GM18499 (cell line): ENCODE results near the gene GPR17.

ENCODE experiments used
- ATAC-seq: cut with Tn5 transposase; IDR thresholded peaks from one replicate; pipeline ENCODE4 v1.9.1; 2021; ENCODE audit warnings: moderate number of reproducible peaks; ENCODE audit not compliant: insufficient read depth, unreplicated experiment

Gene GPR17

DNA sequence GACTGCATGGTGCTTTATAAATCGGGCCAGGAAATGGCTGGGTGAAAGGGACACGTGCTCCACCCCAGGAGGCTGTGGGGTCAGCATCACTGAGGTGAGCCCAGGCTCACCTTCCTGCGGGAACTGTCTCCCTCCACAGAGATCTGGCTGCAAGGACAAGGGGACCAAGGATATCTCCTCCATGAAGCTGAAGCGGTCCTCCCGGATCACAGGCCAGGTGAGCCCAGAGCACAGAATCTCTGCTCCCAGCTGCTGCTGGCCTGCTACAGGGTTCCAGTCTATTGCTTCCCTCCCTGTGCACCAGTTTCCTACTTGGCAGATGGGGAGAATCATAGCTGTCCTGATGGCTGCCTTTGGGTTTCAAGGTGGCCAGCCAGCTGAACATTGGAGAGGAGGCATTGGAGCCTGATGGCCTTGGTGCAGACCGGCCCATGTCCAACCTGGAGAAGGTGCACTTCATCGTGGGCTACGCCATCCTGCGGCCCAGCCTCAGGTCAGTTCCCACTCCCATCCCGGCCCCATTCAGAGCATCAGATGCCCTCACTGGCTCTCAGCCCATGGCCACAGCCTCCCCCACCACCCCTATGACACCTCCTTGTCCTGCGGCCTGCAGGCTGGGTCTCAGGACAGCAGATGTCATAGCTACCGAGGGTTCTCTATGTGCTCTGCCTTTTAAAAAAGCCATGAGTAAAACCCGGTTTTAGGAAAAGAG, 33.7 kb upstream of the GPR17 start:
- ATAC-seq, result no peak

DNA sequence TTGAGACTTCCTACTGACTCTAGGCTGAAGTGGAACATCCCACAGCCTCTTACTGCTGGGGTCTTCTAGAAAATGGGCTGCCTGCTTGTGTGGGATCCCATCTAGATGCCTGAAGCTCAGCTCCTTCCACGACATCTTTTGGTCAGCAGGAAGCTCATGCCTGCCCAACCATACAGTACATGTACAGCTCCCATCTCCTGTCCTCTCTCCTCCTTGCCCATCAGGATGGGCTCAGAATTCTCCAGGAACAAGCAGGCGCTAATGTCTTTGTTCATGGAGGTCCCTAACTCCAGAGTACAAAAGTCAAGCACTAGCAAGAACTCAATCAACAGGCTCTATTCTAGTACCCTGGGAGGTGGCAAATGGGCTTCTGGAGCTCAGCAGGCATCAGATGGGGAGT, 31.7 kb upstream of the GPR17 start:
- no peak for ATAC-seq

DNA sequence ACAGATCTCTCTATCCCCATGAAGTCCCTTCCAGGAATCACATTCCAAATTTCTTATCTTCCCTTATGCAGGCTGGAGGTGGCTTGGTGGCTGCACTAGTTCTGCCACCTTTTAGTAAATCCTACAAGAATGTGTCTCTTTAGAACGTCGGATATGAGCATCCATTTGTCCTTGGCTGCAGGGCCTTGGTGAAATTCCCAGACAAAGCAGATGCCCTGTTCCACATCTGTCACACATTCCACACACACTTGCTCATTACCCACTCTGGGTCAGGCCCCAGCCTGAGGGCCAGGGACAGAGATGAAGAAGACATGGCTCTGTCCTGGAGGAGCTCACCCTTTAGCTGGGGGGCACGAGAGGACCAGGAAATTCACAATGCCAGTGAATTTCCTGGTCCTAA, 31.2 kb upstream of the GPR17 start:
- no peak for ATAC-seq

DNA sequence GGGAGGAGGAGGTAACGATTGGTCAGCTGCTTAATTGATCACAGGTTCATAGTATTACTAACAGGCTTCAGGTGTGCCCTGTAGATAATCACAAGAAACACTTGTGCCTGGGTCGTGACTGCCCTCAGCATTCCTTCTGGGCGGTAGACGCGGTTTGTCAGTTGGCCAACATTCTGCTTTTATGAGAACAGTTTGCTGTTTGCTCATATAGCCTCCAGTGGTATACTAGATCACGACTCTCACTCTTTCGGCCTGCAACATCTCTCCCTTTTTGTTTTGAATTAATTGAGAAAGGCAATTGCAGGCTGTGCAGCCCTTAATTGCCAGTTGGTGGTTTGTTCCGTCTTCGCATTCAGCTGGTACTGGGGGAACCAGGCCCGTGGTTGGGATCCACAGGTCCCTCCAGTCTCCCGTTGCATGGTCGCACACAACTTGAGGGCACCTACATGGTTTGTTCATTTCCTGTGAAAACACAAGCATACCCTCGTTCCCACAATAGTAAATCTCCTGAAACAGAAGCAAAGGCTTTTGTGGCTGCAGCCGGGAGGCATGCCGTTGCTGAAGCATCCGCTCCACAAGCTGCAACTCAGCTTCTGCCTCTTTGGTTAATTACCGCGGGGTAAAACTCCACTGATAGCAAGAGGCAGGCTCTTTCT, 30.3 kb upstream of the GPR17 start:
- no peak for ATAC-seq

DNA sequence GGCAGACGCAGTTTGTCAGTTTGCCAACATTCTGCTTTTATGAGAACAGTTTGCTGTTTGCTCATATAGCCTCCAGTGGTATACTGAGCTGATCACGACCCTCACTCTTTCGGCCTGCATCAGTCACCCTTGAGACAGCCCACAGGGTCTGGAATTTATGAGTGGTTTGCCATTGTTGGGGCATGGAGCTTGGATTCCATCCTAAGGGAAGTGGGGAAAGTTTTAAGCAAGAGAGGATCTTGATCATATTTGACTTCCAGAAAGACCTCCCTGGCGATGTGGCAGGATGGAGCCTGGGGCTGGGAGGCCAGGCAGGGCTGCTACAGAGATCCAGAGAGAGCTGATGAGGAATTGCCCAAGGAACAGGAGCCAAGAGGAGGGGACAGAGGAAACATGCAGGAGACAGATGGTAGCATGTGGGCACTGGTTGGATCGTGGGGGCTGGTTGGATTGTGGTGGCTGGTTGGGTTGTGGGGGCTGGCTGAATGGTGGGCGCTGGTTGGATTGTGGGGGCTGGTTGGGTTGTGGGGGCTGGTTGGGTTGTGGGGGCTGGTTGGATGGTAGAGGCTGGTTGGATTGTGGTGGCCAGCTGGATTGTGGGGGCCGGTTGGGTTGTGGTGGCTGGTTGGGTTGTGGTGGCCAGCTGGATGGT, 27.3 kb upstream of the GPR17 start:
- ATAC-seq, result no peak

DNA sequence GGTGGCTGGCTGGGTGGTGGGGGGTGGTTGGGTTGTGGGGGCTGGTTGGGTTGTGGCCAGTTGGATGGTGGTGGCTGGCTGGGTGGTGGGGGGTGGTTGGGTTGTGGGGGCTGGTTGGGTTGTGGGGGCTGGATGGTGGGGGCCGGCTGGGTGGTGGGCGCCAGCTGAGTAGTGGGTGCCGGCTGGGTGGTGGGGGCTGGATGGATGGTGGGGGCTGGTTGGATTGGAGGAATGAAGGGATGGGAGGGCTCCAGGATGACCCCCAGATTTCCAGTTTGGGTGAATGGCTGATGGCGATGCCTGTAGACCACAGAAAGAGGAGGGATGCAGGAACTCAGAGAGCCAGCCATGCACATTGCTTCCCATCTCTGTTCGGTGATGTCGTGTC, 26.8 kb upstream of the GPR17 start:
- ATAC-seq, result no peak

DNA sequence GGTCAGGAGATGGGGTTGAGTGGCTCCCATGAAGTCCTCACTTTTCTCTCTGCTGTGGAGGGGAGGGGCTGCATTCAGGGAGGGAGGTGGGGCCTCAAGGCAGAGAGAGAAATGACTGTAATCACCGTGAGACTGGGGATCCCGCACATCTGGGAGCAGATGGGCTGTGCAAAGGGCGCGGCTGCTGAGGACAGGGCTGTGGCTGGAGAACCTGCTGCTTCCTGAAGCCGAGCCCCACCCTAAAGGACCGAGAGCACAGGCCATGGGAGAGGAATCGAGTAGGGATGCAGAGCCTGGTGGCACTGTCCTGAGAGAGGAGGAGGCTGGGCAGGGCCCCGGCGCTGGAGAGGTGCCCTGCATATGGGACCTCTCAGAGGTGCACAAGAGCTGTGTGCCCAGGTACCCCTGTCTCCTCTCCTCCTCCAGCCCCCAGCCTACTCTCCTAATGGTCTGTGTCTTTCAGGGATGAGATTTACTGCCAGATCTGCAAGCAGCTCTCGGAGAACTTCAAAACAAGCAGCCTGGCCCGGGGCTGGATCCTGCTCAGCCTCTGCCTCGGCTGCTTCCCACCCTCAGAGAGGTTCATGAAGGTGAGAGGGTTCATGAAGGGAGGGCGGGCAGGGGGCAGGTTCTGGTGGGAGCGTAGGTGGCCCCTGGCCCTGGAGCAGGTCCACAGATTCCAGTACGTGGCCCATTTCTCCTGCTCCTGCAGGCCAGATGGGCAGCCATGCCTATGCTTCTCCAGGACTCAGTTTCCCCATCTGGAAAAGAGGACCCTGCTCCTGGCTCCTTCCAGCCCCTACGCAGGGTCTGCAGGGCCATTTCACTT, 25.9 kb upstream of the GPR17 start:
- ATAC-seq, result no peak

DNA sequence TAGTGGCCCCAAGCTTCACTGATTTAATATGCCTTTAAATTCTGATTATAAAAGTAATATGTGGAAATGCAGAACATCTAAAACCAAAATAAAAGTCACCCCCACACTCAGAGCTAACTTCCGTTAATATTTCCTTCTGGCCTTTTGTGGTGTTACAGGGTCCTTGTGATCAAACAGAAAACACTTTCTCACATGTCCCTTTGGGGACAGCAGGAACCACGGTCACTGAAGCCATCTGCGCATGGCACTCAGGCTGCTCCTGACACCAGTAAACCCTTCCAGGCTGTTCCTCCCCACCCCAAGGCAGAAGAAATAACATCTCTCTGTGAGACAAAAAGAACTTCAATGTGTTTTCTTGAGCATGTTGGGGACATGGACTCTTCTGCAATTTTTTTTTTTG, 25.1 kb upstream of the GPR17 start:
- no peak for ATAC-seq

DNA sequence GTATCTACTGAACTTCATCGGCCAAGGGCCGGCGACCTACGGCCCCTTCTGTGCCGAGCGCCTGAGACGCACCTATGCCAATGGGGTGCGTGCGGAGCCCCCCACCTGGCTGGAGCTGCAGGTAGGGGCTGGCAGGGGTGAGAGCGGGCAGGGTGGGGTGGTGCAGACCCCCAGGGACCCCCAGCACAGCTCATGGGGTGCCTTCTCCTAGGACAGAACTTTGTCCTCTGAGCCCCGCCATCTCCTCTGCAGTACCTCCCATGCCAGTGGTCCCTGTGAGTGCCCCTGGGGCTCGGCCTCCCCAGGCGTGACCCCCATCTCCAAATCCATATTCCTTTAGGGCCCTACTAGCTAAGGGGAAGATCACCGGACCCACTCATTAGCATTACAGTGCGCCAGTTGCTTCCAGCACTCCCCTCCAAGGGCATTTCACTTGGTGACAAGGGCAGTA, 23.9 kb upstream of the GPR17 start:
- ATAC-seq, result no peak

DNA sequence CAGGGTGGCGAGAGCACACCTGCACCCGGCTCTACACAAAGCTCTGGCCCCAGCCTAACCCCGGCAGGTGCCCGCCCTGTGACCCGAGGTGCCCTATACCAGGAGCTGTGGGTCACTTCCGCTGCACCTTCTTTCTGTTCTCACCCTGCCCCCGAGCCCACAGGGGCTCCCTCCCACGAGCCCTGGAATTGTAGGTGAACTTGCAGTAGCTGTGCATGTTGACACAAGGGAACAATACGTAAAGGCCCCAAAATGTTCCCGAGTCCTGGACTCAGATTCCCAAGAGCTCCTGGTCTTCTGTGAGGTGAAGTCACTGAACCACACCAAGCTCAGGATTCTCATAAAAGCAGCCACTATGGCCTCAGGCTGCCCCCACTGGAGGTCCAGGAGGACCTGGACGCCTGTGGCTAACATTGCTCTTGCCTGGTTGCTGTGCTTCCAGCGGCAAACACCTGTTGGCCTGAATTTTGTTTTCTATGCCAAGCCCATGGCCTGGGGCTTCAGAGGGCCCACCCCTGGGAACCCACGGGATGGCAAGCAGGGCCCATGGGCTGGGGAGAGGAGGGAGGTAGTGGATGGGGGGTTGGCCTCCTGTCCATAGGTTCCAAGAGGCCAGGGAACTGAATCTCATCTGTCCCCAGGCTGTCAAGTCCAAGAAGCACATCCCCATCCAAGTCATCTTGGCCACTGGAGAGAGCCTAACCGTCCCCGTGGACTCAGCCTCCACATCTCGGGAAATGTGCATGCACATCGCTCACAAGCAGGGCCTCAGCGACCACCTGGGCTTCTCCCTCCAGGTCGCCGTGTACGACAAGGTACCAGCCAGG, 23.2 kb upstream of the GPR17 start:
- ATAC-seq, result no peak

DNA sequence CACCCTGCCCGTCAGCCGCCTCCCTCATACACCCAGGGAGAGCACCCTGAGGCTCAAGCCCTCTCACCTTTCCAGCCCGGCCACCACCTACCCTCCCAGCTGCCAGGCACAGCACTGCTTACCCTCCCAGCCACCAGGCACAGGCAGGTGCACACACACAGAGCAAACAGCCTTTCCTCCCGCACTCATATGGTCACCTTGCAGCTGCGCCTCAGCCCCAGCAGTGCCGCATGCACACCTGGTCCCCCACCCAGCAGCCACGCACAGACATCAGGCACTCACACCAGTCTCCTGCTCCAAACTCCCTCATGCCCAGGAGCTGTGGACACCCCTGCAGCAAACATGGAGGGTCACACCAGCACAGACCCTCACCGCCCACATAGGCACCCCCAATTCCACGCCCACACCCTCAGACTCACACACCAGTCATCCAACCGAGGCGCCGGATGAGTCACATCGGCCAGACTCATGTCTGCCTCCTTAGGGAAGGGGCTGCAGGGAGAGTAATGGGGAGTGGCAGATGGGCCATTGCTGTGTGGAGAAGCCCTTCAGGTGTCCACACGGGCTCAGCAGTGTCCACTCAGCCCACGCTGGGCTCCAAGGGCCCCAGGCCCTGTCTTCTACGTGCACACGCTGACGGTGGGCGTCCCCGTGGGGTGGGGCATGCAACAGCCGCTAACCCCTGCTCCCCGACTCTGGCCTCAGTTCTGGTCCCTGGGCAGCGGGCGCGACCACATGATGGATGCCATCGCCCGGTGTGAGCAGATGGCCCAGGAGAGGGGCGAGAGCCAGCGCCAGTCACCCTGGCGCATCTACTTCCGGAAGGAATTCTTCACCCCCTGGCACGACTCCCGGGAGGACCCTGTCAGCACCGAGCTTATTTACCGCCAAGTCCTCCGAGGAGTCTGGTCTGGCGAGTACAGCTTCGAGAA, 22.3 kb upstream of the GPR17 start:
- no peak for ATAC-seq

DNA sequence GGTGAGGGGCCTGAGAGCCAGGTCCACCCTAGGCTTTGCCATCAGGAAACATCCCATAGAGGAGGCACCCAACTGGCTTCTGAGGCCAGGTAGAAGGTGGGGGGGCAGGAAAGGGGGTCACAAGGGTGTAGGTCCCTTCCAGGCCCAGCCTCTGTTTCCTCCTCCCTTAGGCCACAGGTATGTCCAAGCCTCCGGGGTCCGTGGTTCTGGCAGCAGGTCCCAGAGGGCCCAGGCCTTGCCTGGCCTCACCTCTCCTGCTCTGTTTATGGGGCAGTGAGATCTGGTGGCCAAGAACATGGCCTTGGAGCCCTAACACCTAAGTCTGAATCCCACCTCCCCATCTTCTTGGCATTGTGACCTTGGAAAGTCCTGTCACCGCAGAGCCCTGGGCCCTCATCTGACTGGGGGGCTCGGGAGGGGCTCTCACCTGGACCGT, 21.6 kb upstream of the GPR17 start:
- no peak for ATAC-seq

DNA sequence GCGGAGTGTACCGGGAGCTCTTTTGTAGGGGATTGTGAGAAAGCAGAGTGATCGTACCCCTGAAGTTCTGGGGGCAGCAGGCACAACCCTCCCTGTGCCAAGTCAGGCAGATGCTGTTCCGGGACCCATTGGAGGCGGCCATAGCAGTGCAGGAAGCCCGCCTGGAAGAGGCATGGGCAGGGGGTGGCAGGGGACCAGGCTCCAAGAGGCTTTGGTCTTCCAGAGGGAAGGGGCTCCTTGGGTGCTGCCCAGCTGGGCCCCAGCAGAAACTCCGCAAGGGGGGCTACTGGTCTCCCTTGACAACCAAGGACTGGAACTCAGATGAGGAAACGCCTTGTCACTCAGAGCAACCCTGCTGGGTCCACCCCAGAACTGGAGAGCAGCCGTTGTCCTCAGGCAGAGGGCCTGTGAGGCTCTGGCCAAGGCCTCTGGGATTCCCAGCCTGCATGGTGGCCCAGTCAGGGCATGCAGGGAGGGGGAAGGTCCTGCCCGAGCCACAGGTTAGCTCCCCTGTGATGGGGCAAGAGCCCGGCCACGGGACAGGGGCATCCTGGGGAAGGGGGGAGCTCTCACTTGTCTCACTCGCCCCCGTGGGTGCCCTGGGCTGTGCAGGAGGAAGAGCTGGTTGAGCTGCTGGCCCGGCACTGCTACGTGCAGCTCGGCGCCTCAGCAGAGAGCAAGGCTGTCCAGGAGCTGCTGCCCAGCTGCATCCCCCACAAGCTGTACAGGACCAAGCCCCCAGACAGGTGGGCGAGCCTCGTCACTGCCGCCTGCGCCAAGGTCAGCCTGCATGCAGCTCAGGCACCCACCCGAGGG, 21.0 kb upstream of the GPR17 start:
- no peak for ATAC-seq

DNA sequence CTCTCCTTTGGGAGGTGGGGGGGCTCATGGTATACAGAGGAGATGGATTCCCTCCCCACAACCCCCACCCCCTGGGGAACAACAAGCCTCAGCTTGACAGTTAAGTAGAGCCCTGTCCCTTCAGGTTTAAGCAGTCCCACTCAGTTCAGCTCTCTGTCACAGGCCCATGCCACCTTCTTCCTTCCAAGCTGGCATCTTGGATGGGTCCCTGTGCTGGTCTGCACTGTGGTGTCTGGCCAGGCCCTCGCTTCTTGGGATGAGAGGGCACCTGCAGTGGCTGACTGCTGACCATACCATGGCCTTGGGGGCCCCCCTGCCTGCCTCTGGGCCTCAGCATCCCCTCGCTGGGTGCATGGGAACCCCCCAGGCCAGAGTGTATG, 20.4 kb upstream of the GPR17 start:
- no peak for ATAC-seq

DNA sequence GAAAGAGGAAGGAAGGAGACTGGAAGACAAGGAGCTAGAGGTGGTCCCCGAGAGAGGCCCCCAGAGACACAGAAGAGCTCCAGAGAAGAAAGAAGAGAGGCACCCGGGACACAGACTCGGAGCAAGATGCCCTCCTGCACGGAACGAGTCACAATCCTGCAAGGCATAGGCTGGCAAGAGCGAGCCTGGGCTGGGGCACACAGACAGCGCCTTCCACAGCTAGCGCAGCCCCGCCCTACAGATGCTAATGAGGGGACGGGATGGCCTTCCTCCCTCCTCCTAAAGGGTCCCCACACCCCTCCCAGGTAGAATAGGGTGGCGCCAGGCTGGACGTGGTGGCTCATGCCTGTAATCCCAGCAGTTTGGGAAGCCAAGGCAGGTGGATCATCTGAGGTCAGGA, 19.8 kb upstream of the GPR17 start:
- no peak for ATAC-seq

DNA sequence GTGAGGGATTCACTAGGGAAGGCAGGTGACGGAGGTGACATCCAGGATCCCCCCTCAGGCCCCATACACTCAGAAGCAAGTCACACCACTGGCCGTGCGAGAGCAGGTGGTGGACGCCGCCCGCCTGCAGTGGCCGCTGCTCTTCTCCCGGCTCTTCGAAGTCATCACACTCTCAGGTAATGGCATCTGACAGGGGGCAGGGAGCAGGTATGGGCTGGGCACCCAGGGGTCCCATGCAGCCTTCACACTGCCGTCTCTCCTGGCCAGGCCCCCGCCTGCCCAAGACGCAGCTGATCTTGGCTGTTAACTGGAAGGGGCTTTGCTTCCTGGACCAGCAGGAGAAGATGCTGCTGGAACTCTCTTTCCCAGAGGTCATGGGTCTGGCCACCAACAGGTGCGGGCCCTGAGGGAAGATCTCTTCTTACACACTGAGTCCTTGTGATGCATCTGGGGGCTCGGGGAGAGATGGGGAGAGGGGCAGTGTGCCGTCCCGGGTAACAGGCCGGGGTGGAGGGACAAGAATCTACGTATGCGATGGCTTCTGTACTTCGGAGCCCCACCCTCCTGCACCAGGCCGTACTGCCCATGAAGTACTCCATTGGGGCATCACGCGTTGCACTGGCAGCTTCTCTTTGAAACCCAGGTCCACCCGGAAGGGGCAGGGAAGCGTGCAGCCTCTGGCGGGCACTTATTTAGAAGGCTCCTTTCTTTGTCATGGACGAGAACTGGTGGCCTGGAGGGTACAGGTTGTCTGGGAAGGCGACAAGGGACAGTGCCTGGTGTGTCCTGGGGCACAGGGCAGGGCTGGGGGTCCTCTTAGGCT, 18.8 kb upstream of the GPR17 start:
- no peak for ATAC-seq
